HG03064 (cell line): Measurements from ENCODE around the gene SPOCK1.
"Not testable (repeated sequence)": the region's sequence is repeated elsewhere in the genome, so short reads cannot be mapped to it uniquely, and the experiment has no call there.

Experiments
- ATAC-seq: cut with Tn5 transposase; IDR thresholded peaks from one replicate; pipeline ENCODE4 v1.9.1; 2021; ENCODE audit warnings: low read depth; ENCODE audit not compliant: unreplicated experiment

The SPOCK1 gene

GRCh38 chr5:137400571-137400970, 98.6 kb downstream of the SPOCK1 start:
- no peak for ATAC-seq

GRCh38 chr5:137399911-137400310, 99.2 kb downstream of the SPOCK1 start:
- ATAC-seq = no peak

GRCh38 chr5:137398751-137399150, 100.4 kb downstream of the SPOCK1 start:
- ATAC-seq = no peak

GRCh38 chr5:137398154-137398553, 101.0 kb downstream of the SPOCK1 start:
- ATAC-seq = no peak

GRCh38 chr5:137395011-137395755, 103.9 kb downstream of the SPOCK1 start:
- no peak for ATAC-seq

- no peak for ATAC-seq
Measured at GRCh38 chr5:137394380-137394779, 104.7 kb downstream of the SPOCK1 start.

GRCh38 chr5:137393196-137393993, 105.7 kb downstream of the SPOCK1 start:
- no peak for ATAC-seq

GRCh38 chr5:137392261-137392660, 106.9 kb downstream of the SPOCK1 start:
- ATAC-seq = no peak

- ATAC-seq = not testable (repeated sequence)
Measured at GRCh38 chr5:137391044-137391443, 108.1 kb downstream of the SPOCK1 start.

GRCh38 chr5:137389042-137389441, 110.1 kb downstream of the SPOCK1 start:
- ATAC-seq = no peak

GRCh38 chr5:137385064-137385463, 114.1 kb downstream of the SPOCK1 start:
- no peak for ATAC-seq

- ATAC-seq = no peak
Measured at GRCh38 chr5:137383909-137384308, 115.2 kb downstream of the SPOCK1 start.

- ATAC-seq = no peak
Measured at GRCh38 chr5:137381555-137381954, 117.6 kb downstream of the SPOCK1 start.

GRCh38 chr5:137379555-137380286, 119.4 kb downstream of the SPOCK1 start:
- ATAC-seq = no peak

- ATAC-seq = no peak
Measured at GRCh38 chr5:137375741-137376526, 123.2 kb downstream of the SPOCK1 start.

GRCh38 chr5:137374110-137374714, 124.9 kb downstream of the SPOCK1 start:
- no peak for ATAC-seq

- no peak for ATAC-seq
Measured at GRCh38 chr5:137372773-137373160, 126.4 kb downstream of the SPOCK1 start.

GRCh38 chr5:137372016-137372772, 126.9 kb downstream of the SPOCK1 start:
- ATAC-seq = no peak
